Left ventricle myocardium inferior (tissue), 1 donor: ENCODE results near the gene SSBP3. TPM values are rescaled to one million over a fixed set of nuclear protein-coding genes. Genes with fewer than 3 reads are reported as not detected.

Experiments
- DNase-seq: peaks from one replicate; pipeline ENCODE4 v3.0.0-alpha.2; 2020
- H3K27ac ChIP-seq: fragments of 200-600 bp; replicated peaks from 2 replicates; pipeline ENCODE4 v1.8.0; 2021
- H3K27me3 ChIP-seq: fragments of 200-600 bp; 2 replicates; pipeline ENCODE4 v1.8.0; 2021; ENCODE audit warnings: low read depth
- H3K36me3 ChIP-seq: fragments of 200-600 bp; 2 replicates; pipeline ENCODE4 v1.8.0; 2021
- H3K4me1 ChIP-seq: fragments of 200-600 bp; 2 replicates; pipeline ENCODE4 v1.8.0; 2021
- H3K4me3 ChIP-seq: fragments of 200-600 bp; 2 replicates; pipeline ENCODE4 v1.8.0; 2021; ENCODE audit warnings: mild to moderate bottlenecking, moderate library complexity
- H3K9me3 ChIP-seq: fragments of 200-600 bp; replicated peaks from 2 replicates; pipeline ENCODE4 v1.8.0; 2021
- CTCF ChIP-seq: fragments of 200-600 bp; IDR thresholded peaks from 2 replicates; pipeline ENCODE4 v1.8.0; 2021; ENCODE audit warnings: antibody characterized with exemption, mild to moderate bottlenecking, borderline replicate concordance
- intact Hi-C: fragments of 100-400 bp; cut with micrococcal nuclease; formaldehyde crosslinking; loops from one replicate; pipeline ENCODE4 v1.11.0; 2022
- total RNA-seq: library from RNA; stranded (reverse); fragmentation: NEBNext Ultra II Directional; extraction: Animal tissue kit (Norgen Biotek cat#: 25700); gene quantifications from one replicate; pipeline ENCODE4 v1.2.1, GENCODE V29; 2021
- donor health status: DM: no; HTN: yes; CAD: no; lungs with severe emphysema.

Gene SSBP3
- total RNA-seq, 1 donor from 2014 or later = 57.7 TPM

- no peak for TF ChIP-seq CTCF
- intact Hi-C loops = no loop called here
- Histone ChIP-seq H3K9me3 (no peaks in the 10 kb centered on the region), H3K36me3 (no peaks in the 10 kb centered on the region), H3K27me3 (no peaks in the 10 kb centered on the region), H3K27ac (no peak overlapping the region), H3K4me1 (peaks cover 100% of the 10 kb centered on the region), H3K4me3 (no peak overlapping the region)
- DNase-seq = no peak
Observed at GRCh38 chr1:54329312-54330003, 76.7 kb downstream of the SSBP3 start.

GRCh38 chr1:54328066-54328636 is 78.0 kb downstream of the SSBP3 start:
- H3K36me3 ChIP-seq = no peaks in the 10 kb centered on the region
- intact Hi-C loops = no loop called here
- no peak for TF ChIP-seq CTCF
- H3K27ac ChIP-seq = no peak overlapping the region
- no peak for DNase-seq
- no peak overlapping the region for H3K4me3 ChIP-seq
- no peaks in the 10 kb centered on the region for H3K27me3 ChIP-seq
- H3K9me3 ChIP-seq = no peaks in the 10 kb centered on the region
- peaks cover 100% of the 10 kb centered on the region for H3K4me1 ChIP-seq

- Histone ChIP-seq H3K27ac (peak overlapping the region; percentile 27), H3K36me3 (no peaks in the 10 kb centered on the region), H3K4me3 (no peak overlapping the region), H3K27me3 (no peaks in the 10 kb centered on the region), H3K9me3 (no peaks in the 10 kb centered on the region), H3K4me1 (peaks cover 100% of the 10 kb centered on the region)
- DNase-seq = no peak
- intact Hi-C loops = no loop called here
- no peak for TF ChIP-seq CTCF
Observed at GRCh38 chr1:54327386-54328065, 78.7 kb downstream of the SSBP3 start.

GRCh38 chr1:54326543-54327385 is 79.4 kb downstream of the SSBP3 start:
- Histone ChIP-seq H3K36me3 (no peaks in the 10 kb centered on the region), H3K4me3 (no peak overlapping the region), H3K27ac (peak overlapping the region; percentile 76), H3K4me1 (peaks cover 99% of the 10 kb centered on the region), H3K27me3 (no peaks in the 10 kb centered on the region), H3K9me3 (no peaks in the 10 kb centered on the region)
- no peak for TF ChIP-seq CTCF
- DNase-seq = no peak
- intact Hi-C loops = no loop called here

GRCh38 chr1:54325703-54326461 is 80.3 kb downstream of the SSBP3 start:
- no peaks in the 10 kb centered on the region for H3K27me3 ChIP-seq
- H3K9me3 ChIP-seq = no peaks in the 10 kb centered on the region
- H3K4me1 ChIP-seq = peaks cover 90% of the 10 kb centered on the region
- no peak overlapping the region for H3K4me3 ChIP-seq
- peak overlapping the region; percentile 76 for H3K27ac ChIP-seq
- DNase-seq = no peak
- no peaks in the 10 kb centered on the region for H3K36me3 ChIP-seq
- intact Hi-C loops = no loop called here
- no peak for TF ChIP-seq CTCF
